GM23338 (cell line): ENCODE measurements around the gene INS. TPM values are rescaled to one million over a fixed set of nuclear protein-coding genes. Genes with fewer than 3 reads are reported as not detected.

Source experiments
- ATAC-seq: fragments of 200-7000 bp; cut with Tn5 transposase; 3 replicates; pipeline ENCODE4 v1.9.1; 2020
- DNase-seq: peaks from one replicate; pipeline ENCODE4 v3.0.0-alpha.2; 2015; ENCODE audit warnings: low spot score
- H2AFZ ChIP-seq: fragments of 200-600 bp; sonication (generic); 2 replicates; pipeline ENCODE4 v1.8.0; 2016; ENCODE audit warnings: antibody characterized with exemption, mild to moderate bottlenecking, moderate library complexity
- H3F3A ChIP-seq: fragments of 200-600 bp; sonication (generic); replicated peaks from 2 replicates; pipeline ENCODE4 v1.8.0; 2017; ENCODE audit warnings: antibody characterized with exemption, mixed run types, low read depth
- H3K27ac ChIP-seq: fragments of 200-600 bp; sonication (generic); 2 replicates; pipeline ENCODE4 v1.6.1; 2016; ENCODE audit warnings: low read depth
- H3K27me3 ChIP-seq: fragments of 200-600 bp; sonication (generic); 2 replicates; pipeline ENCODE4 v1.8.0; 2016; ENCODE audit warnings: mild to moderate bottlenecking, mixed run types, moderate library complexity; ENCODE audit not compliant: insufficient read depth
- H3K36me3 ChIP-seq: fragments of 200-600 bp; sonication (generic); 2 replicates; pipeline ENCODE4 v1.8.0; 2016; ENCODE audit warnings: mild to moderate bottlenecking; ENCODE audit not compliant: insufficient read depth
- H3K4me1 ChIP-seq: fragments of 200-600 bp; sonication (generic); 2 replicates; pipeline ENCODE4 v1.8.0; 2016; ENCODE audit warnings: mild to moderate bottlenecking, moderate library complexity; ENCODE audit not compliant: insufficient read depth
- H3K4me2 ChIP-seq: fragments of 200-600 bp; sonication (generic); 2 replicates; pipeline ENCODE4 v1.7.1; 2017; ENCODE audit warnings: mixed run types
- H3K4me3 ChIP-seq: fragments of 200-600 bp; sonication (generic); 2 replicates; pipeline ENCODE4 v1.6.1; 2016; ENCODE audit warnings: mixed run types
- H3K79me2 ChIP-seq: fragments of 200-600 bp; sonication (generic); replicated peaks from 2 replicates; pipeline ENCODE4 v1.8.0; 2017; ENCODE audit warnings: mild to moderate bottlenecking; ENCODE audit not compliant: insufficient read depth
- H3K9me2 ChIP-seq: fragments of 200-600 bp; sonication (generic); 2 replicates; pipeline ENCODE4 v1.8.0; 2017; ENCODE audit not compliant: insufficient read depth
- H4K20me1 ChIP-seq: fragments of 200-600 bp; sonication (generic); replicated peaks from 2 replicates; pipeline ENCODE4 v1.8.0; 2017; ENCODE audit warnings: mild to moderate bottlenecking; ENCODE audit not compliant: insufficient read depth
- H3K27ac Mint-ChIP-seq: 2 replicates; pipeline ENCODE4 v1.8.0; 2020; ENCODE audit warnings: inconsistent platforms, mild to moderate bottlenecking, moderate library complexity, mixed read lengths
- H3K27me3 Mint-ChIP-seq: 3 replicates; pipeline ENCODE4 v1.8.0; 2022; ENCODE audit warnings: low read depth, mild to moderate bottlenecking, moderate library complexity, mixed read lengths, inconsistent platforms; ENCODE audit not compliant: insufficient read depth, poor library complexity
- H3K36me3 Mint-ChIP-seq: 3 replicates; pipeline ENCODE4 v1.8.0; 2021; ENCODE audit warnings: low read depth, mild to moderate bottlenecking, inconsistent platforms, moderate library complexity, mixed read lengths
- H3K4me1 Mint-ChIP-seq: 3 replicates; pipeline ENCODE4 v1.8.0; 2020; ENCODE audit warnings: mild to moderate bottlenecking, inconsistent platforms, mixed read lengths
- H3K4me3 Mint-ChIP-seq: 3 replicates; pipeline ENCODE4 v1.8.0; 2021; ENCODE audit warnings: moderate library complexity, mild to moderate bottlenecking, inconsistent platforms, mixed read lengths
- H3K9me3 Mint-ChIP-seq: 3 replicates; pipeline ENCODE4 v1.8.0; 2020; ENCODE audit warnings: moderate library complexity, mild to moderate bottlenecking, inconsistent platforms, mixed read lengths
- CREB1 ChIP-seq: fragments of 250-450 bp; sonication (Bioruptor Pico); IDR thresholded peaks from 2 replicates; pipeline ENCODE4 v1.5.0; 2020; ENCODE audit warnings: low read depth, mild to moderate bottlenecking, moderate library complexity
- EZH2 ChIP-seq: fragments of 200-600 bp; sonication (generic); IDR thresholded peaks from one replicate; pipeline ENCODE4 v1.8.0; 2017; ENCODE audit warnings: antibody characterized with exemption, mild to moderate bottlenecking, low read depth; ENCODE audit not compliant: unreplicated experiment
- EZH2phosphoT487 ChIP-seq: fragments of 200-600 bp; sonication (generic); IDR thresholded peaks from one replicate; pipeline ENCODE4 v1.8.1; 2018; ENCODE audit warnings: antibody characterized with exemption; ENCODE audit not compliant: unreplicated experiment
- JUNB ChIP-seq: IDR thresholded peaks from one replicate; pipeline ENCODE4 v1.6.1; 2016; ENCODE audit warnings: antibody characterized with exemption; ENCODE audit not compliant: unreplicated experiment
- NANOG ChIP-seq: IDR thresholded peaks from 2 replicates; pipeline ENCODE4 v1.6.1; 2016; ENCODE audit warnings: antibody characterized with exemption, borderline replicate concordance
- POLR2AphosphoS5 ChIP-seq: IDR thresholded peaks from 2 replicates; pipeline ENCODE4 v1.6.1; 2016; ENCODE audit warnings: antibody characterized with exemption, low read depth
- STAT1 ChIP-seq: IDR thresholded peaks from one replicate; pipeline ENCODE4 v1.6.1; 2016; ENCODE audit warnings: antibody characterized with exemption; ENCODE audit not compliant: unreplicated experiment
- ZNF114 ChIP-seq: fragments of 250-450 bp; sonication (Bioruptor Pico); IDR thresholded peaks from 2 replicates; pipeline ENCODE4 v1.5.0; 2020; ENCODE audit warnings: mild to moderate bottlenecking, moderate library complexity
- ZNF331 ChIP-seq: fragments of 250-450 bp; sonication (Bioruptor Pico); IDR thresholded peaks from 2 replicates; pipeline ENCODE4 v1.5.0; 2020; ENCODE audit warnings: low read depth, mild to moderate bottlenecking, moderate library complexity
- polyA plus RNA-seq: library from polyadenylated mRNA; unstranded; fragments of >200 nt; fragmentation: Nextera tagmentation; extraction: Ambion mirVana; gene quantifications from 2 replicates; pipeline ENCODE4 v1.2.1, GENCODE V29; 2016
- total RNA-seq: library from RNA; depleted of rRNA; stranded (reverse); fragments of >200 nt; shearing (Covaris generic); gene quantifications from 2 replicates; pipeline ENCODE4 v1.2.3, GENCODE V29; 2014
- TF ChIP-seq, protein P1 (sequence below): IDR thresholded peaks from one replicate; pipeline ENCODE4 v1.6.1; 2018; ENCODE audit warnings: antibody characterized with exemption; ENCODE audit not compliant: unreplicated experiment
- TF ChIP-seq, protein P2 (sequence below): IDR thresholded peaks from 2 replicates; pipeline ENCODE4 v1.6.1; 2016; ENCODE audit warnings: antibody characterized with exemption
- TF ChIP-seq, protein P3 (sequence below), 2 experiments: fragments of 200-600 bp in 1 of 2; sonication (generic) in 1 of 2; conservative IDR thresholded peaks; 2 replicates each; pipeline versions ENCODE4 v1.5.1 to v1.6.1; 2016 to 2017; ENCODE audit warnings: antibody characterized with exemption in 2 of 2, low read depth in 2 of 2, mild to moderate bottlenecking in 2 of 2, moderate library complexity in 1 of 2
- TF ChIP-seq, protein P4 (sequence below): fragments of 250-450 bp; sonication (Bioruptor Pico); IDR thresholded peaks from 2 replicates; pipeline ENCODE4 v1.5.0; 2020; ENCODE audit warnings: mild to moderate bottlenecking, moderate library complexity

The INS gene
- total and polyA plus RNA-seq, 2 experiments from 2014 or later: not detected

DNA sequence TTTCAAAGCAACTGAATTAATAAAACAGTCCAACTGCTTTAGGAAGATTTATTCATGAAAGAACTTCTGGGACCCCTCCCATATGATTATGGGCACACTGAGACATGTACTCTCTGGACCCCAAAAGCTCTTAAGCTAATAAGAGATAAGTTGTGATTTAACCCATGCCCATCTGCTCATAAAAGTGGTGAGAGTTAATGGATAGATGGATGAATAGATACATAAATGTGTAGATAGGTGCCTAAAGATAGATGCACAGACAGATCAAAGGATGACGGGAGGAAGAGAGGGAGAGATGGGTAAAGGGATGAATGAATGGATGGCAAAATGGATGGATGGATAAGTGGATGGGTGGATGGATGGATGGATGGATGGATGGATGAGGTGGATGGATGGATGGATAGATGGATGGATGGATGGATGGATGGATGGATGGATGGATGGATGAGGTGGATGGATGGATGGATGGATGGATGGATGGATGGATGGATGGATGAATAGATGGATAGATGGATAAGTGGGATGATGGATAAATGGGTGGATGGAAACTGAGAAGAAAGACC lies 40.0 kb upstream of the INS start:
- no peaks in the 10 kb centered on the region for H3K79me2 ChIP-seq

More for the DNA sequence above, 40.0 kb upstream of the INS start:
- DNase-seq: no peak
- no peaks in the 10 kb centered on the region; the same call in 2 of the 3 replicates for H3K9me3 Mint-ChIP-seq
- no peak overlapping the region for H3K4me3 Mint-ChIP-seq
- Histone ChIP-seq H4K20me1 (no peaks in the 10 kb centered on the region), H3K4me3 (no peak overlapping the region), H3K27ac (no peak overlapping the region), H3K27me3 (no peaks in the 10 kb centered on the region), H3K4me2 (no peak overlapping the region), H2AFZ (no peak overlapping the region), H3K9me2 (no peaks in the 10 kb centered on the region), H3K36me3 (no peaks in the 10 kb centered on the region), H3K4me1 (no peaks in the 10 kb centered on the region), H3F3A (no peaks in the 10 kb centered on the region)
- H3K36me3 Mint-ChIP-seq: no peaks in the 10 kb centered on the region
- TF ChIP-seq JUNB: no peak
- TF ChIP-seq, protein P1, sequence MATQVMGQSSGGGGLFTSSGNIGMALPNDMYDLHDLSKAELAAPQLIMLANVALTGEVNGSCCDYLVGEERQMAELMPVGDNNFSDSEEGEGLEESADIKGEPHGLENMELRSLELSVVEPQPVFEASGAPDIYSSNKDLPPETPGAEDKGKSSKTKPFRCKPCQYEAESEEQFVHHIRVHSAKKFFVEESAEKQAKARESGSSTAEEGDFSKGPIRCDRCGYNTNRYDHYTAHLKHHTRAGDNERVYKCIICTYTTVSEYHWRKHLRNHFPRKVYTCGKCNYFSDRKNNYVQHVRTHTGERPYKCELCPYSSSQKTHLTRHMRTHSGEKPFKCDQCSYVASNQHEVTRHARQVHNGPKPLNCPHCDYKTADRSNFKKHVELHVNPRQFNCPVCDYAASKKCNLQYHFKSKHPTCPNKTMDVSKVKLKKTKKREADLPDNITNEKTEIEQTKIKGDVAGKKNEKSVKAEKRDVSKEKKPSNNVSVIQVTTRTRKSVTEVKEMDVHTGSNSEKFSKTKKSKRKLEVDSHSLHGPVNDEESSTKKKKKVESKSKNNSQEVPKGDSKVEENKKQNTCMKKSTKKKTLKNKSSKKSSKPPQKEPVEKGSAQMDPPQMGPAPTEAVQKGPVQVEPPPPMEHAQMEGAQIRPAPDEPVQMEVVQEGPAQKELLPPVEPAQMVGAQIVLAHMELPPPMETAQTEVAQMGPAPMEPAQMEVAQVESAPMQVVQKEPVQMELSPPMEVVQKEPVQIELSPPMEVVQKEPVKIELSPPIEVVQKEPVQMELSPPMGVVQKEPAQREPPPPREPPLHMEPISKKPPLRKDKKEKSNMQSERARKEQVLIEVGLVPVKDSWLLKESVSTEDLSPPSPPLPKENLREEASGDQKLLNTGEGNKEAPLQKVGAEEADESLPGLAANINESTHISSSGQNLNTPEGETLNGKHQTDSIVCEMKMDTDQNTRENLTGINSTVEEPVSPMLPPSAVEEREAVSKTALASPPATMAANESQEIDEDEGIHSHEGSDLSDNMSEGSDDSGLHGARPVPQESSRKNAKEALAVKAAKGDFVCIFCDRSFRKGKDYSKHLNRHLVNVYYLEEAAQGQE: no peak
- TF ChIP-seq, protein P2, sequence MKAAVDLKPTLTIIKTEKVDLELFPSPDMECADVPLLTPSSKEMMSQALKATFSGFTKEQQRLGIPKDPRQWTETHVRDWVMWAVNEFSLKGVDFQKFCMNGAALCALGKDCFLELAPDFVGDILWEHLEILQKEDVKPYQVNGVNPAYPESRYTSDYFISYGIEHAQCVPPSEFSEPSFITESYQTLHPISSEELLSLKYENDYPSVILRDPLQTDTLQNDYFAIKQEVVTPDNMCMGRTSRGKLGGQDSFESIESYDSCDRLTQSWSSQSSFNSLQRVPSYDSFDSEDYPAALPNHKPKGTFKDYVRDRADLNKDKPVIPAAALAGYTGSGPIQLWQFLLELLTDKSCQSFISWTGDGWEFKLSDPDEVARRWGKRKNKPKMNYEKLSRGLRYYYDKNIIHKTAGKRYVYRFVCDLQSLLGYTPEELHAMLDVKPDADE: no peak
- no peak for TF ChIP-seq ZNF331 (CRISPR knock-in tag)
- TF ChIP-seq, protein P3, sequence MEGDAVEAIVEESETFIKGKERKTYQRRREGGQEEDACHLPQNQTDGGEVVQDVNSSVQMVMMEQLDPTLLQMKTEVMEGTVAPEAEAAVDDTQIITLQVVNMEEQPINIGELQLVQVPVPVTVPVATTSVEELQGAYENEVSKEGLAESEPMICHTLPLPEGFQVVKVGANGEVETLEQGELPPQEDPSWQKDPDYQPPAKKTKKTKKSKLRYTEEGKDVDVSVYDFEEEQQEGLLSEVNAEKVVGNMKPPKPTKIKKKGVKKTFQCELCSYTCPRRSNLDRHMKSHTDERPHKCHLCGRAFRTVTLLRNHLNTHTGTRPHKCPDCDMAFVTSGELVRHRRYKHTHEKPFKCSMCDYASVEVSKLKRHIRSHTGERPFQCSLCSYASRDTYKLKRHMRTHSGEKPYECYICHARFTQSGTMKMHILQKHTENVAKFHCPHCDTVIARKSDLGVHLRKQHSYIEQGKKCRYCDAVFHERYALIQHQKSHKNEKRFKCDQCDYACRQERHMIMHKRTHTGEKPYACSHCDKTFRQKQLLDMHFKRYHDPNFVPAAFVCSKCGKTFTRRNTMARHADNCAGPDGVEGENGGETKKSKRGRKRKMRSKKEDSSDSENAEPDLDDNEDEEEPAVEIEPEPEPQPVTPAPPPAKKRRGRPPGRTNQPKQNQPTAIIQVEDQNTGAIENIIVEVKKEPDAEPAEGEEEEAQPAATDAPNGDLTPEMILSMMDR (conservative IDR thresholded peaks at IDR 0.05; ENCODE audit: low read depth in 2 of 2): no peak
- no peak for TF ChIP-seq POLR2AphosphoS5
- no peak for TF ChIP-seq ZNF114 (CRISPR knock-in tag)
- no peak for TF ChIP-seq NANOG
- no peak for TF ChIP-seq EZH2phosphoT487
- TF ChIP-seq, protein P4, sequence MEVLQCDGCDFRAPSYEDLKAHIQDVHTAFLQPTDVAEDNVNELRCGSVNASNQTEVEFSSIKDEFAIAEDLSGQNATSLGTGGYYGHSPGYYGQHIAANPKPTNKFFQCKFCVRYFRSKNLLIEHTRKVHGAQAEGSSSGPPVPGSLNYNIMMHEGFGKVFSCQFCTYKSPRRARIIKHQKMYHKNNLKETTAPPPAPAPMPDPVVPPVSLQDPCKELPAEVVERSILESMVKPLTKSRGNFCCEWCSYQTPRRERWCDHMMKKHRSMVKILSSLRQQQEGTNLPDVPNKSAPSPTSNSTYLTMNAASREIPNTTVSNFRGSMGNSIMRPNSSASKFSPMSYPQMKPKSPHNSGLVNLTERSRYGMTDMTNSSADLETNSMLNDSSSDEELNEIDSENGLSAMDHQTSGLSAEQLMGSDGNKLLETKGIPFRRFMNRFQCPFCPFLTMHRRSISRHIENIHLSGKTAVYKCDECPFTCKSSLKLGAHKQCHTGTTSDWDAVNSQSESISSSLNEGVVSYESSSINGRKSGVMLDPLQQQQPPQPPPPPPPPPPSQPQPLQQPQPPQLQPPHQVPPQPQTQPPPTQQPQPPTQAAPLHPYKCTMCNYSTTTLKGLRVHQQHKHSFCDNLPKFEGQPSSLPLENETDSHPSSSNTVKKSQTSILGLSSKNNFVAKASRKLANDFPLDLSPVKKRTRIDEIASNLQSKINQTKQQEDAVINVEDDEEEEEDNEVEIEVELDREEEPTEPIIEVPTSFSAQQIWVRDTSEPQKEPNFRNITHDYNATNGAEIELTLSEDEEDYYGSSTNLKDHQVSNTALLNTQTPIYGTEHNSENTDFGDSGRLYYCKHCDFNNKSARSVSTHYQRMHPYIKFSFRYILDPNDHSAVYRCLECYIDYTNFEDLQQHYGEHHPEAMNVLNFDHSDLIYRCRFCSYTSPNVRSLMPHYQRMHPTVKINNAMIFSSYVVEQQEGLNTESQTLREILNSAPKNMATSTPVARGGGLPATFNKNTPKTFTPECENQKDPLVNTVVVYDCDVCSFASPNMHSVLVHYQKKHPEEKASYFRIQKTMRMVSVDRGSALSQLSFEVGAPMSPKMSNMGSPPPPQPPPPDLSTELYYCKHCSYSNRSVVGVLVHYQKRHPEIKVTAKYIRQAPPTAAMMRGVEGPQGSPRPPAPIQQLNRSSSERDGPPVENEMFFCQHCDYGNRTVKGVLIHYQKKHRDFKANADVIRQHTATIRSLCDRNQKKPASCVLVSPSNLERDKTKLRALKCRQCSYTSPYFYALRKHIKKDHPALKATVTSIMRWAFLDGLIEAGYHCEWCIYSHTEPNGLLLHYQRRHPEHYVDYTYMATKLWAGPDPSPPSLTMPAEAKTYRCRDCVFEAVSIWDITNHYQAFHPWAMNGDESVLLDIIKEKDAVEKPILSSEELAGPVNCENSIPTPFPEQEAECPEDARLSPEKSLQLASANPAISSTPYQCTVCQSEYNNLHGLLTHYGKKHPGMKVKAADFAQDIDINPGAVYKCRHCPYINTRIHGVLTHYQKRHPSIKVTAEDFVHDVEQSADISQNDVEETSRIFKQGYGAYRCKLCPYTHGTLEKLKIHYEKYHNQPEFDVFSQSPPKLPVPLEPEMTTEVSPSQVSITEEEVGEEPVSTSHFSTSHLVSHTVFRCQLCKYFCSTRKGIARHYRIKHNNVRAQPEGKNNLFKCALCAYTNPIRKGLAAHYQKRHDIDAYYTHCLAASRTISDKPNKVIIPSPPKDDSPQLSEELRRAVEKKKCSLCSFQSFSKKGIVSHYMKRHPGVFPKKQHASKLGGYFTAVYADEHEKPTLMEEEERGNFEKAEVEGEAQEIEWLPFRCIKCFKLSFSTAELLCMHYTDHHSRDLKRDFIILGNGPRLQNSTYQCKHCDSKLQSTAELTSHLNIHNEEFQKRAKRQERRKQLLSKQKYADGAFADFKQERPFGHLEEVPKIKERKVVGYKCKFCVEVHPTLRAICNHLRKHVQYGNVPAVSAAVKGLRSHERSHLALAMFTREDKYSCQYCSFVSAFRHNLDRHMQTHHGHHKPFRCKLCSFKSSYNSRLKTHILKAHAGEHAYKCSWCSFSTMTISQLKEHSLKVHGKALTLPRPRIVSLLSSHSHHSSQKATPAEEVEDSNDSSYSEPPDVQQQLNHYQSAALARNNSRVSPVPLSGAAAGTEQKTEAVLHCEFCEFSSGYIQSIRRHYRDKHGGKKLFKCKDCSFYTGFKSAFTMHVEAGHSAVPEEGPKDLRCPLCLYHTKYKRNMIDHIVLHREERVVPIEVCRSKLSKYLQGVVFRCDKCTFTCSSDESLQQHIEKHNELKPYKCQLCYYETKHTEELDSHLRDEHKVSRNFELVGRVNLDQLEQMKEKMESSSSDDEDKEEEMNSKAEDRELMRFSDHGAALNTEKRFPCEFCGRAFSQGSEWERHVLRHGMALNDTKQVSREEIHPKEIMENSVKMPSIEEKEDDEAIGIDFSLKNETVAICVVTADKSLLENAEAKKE (CRISPR knock-in tag): no peak
- no peak for TF ChIP-seq EZH2
- TF ChIP-seq CREB1 (CRISPR knock-in tag): no peak
- no peak for TF ChIP-seq STAT1
- H3K27ac Mint-ChIP-seq: no peak overlapping the region
- no peak for ATAC-seq
- H3K27me3 Mint-ChIP-seq: peaks cover 13% of the 10 kb centered on the region
- H3K4me1 Mint-ChIP-seq: no peaks in the 10 kb centered on the region
